ENCODE results near the gene TMEM45A. TPM values are rescaled to one million over a fixed set of nuclear protein-coding genes. Genes with fewer than 3 reads are reported as not detected.

Gene TMEM45A
- total RNA-seq, 1 experiment from 2014 or later = 0.11 TPM

DNA sequence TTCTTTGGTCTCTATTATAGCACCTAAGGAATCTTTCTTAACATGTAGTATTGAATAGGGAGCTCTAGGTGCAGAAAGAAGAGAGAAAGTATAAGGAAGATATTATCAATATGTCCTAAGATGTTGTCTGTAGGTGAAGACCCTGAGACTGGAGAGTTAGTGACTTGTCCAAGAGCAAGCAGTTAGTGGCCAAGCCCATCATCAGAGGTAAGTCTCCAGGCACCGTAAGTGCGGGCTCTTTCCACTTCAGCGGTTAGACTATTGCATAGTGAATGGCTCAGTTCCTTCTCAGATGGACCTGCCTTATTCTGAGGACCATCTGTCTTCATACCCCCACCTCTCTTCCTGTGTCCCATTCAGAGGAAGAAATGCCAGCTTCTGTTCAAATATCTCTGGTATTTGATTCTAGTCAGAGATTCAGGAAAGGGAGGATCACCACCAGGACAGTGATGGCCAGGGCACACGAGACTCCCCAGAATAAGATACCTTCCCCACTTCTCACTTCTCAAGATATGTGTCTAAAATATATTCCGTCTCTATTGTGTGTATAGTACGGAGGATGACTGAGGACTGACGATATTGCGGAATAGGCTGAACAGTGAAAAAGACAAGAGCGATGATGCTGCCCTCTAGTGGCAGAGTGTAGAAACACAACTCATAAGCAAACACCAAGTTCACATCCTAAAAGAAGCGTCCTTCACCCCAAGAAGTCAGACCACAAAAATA, 97.9 kb downstream of the TMEM45A start:
- H3K27me3 ChIP-seq (ENCODE audit: low read length) = no peaks in the 10 kb centered on the region
- no peaks in the 10 kb centered on the region for H3K79me2 ChIP-seq (ENCODE audit: low read length)
- H3K9ac ChIP-seq (ENCODE audit: low read length) = no peak overlapping the region
- H3K27ac ChIP-seq (ENCODE audit: low read length) = no peak overlapping the region
- peaks cover 5% of the 10 kb centered on the region for H3K4me1 ChIP-seq (ENCODE audit: low read length)
- H4K20me1 ChIP-seq (ENCODE audit: insufficient read depth, low read depth, low read length) = no peaks in the 10 kb centered on the region
- peak; percentile 83 for DNase-seq
- no peaks in the 10 kb centered on the region for H3K9me2 ChIP-seq (replicated peaks; ENCODE audit: insufficient read depth, low read length)
- peak overlapping the region; percentile 44 for H3K4me2 ChIP-seq (ENCODE audit: low read depth, low read length, poor library complexity, severe bottlenecking)
- no peaks in the 10 kb centered on the region for H3K9me3 ChIP-seq (ENCODE audit: low read length)
- H2AFZ ChIP-seq (ENCODE audit: low read length) = peak overlapping the region; percentile 78; the same call in 1 of the 2 replicates
- no peaks in the 10 kb centered on the region for H3K36me3 ChIP-seq (ENCODE audit: insufficient read depth, low read length)
- H3K4me3 ChIP-seq (ENCODE audit: low read length) = no peak overlapping the region

DNA sequence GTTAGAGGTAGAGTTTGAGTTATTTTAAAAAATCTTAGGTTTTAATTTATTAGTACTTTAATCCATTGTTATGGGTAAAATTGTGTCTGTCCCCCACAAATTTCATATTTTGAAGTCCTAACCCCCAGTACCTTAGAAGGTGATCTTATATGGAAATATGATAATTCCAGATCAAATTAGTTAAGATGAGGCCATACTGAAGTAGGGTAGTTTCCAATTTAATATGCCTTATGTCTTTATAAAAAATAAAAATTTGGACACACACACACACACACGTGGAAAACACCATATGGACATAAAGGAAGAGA, 98.4 kb downstream of the TMEM45A start:
- no peaks in the 10 kb centered on the region for H3K9me2 ChIP-seq (replicated peaks; ENCODE audit: insufficient read depth, low read length)
- no peaks in the 10 kb centered on the region for H3K79me2 ChIP-seq (ENCODE audit: low read length)
- no peaks in the 10 kb centered on the region for H3K9me3 ChIP-seq (ENCODE audit: low read length)
- no peaks in the 10 kb centered on the region for H4K20me1 ChIP-seq (ENCODE audit: insufficient read depth, low read depth, low read length)
- DNase-seq = no peak
- no peak overlapping the region for H3K9ac ChIP-seq (ENCODE audit: low read length)
- no peak overlapping the region for H3K4me3 ChIP-seq (ENCODE audit: low read length)
- no peak overlapping the region for H2AFZ ChIP-seq (ENCODE audit: low read length)
- no peak overlapping the region for H3K27ac ChIP-seq (ENCODE audit: low read length)
- H3K27me3 ChIP-seq (ENCODE audit: low read length) = no peaks in the 10 kb centered on the region
- H3K4me2 ChIP-seq (ENCODE audit: low read depth, low read length, poor library complexity, severe bottlenecking) = no peak overlapping the region
- H3K4me1 ChIP-seq (ENCODE audit: low read length) = peaks cover 5% of the 10 kb centered on the region
- H3K36me3 ChIP-seq (ENCODE audit: insufficient read depth, low read length) = no peaks in the 10 kb centered on the region

DNA sequence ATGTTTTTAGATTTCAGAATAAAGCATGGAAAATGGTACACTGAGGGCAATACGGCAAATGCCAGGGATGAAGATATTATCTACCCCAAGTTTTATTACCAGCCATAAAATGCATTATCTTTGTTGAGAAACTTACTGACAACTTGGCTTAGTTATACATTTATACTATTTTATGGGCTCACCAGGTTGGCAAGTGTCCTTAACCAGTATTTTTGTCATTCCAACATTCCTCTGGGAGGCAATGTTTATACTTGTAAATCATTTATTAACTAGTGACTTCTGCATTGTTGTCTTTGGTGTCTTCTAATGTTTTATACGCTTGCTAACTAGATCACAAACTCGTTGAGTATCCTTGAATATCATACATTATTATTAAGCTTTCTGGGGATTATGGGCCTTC, 99.0 kb downstream of the TMEM45A start:
- no peak for DNase-seq
- H3K9me2 ChIP-seq (replicated peaks; ENCODE audit: insufficient read depth, low read length) = no peaks in the 10 kb centered on the region
- H4K20me1 ChIP-seq (ENCODE audit: insufficient read depth, low read depth, low read length) = no peaks in the 10 kb centered on the region
- no peak overlapping the region for H3K27ac ChIP-seq (ENCODE audit: low read length)
- no peaks in the 10 kb centered on the region for H3K79me2 ChIP-seq (ENCODE audit: low read length)
- no peaks in the 10 kb centered on the region for H3K9me3 ChIP-seq (ENCODE audit: low read length)
- no peak overlapping the region for H3K4me3 ChIP-seq (ENCODE audit: low read length)
- no peak overlapping the region for H3K4me2 ChIP-seq (ENCODE audit: low read depth, low read length, poor library complexity, severe bottlenecking)
- no peak overlapping the region for H3K9ac ChIP-seq (ENCODE audit: low read length)
- H3K36me3 ChIP-seq (ENCODE audit: insufficient read depth, low read length) = no peaks in the 10 kb centered on the region
- H3K4me1 ChIP-seq (ENCODE audit: low read length) = peaks cover 5% of the 10 kb centered on the region
- H2AFZ ChIP-seq (ENCODE audit: low read length) = no peak overlapping the region
- no peaks in the 10 kb centered on the region for H3K27me3 ChIP-seq (ENCODE audit: low read length)

DNA sequence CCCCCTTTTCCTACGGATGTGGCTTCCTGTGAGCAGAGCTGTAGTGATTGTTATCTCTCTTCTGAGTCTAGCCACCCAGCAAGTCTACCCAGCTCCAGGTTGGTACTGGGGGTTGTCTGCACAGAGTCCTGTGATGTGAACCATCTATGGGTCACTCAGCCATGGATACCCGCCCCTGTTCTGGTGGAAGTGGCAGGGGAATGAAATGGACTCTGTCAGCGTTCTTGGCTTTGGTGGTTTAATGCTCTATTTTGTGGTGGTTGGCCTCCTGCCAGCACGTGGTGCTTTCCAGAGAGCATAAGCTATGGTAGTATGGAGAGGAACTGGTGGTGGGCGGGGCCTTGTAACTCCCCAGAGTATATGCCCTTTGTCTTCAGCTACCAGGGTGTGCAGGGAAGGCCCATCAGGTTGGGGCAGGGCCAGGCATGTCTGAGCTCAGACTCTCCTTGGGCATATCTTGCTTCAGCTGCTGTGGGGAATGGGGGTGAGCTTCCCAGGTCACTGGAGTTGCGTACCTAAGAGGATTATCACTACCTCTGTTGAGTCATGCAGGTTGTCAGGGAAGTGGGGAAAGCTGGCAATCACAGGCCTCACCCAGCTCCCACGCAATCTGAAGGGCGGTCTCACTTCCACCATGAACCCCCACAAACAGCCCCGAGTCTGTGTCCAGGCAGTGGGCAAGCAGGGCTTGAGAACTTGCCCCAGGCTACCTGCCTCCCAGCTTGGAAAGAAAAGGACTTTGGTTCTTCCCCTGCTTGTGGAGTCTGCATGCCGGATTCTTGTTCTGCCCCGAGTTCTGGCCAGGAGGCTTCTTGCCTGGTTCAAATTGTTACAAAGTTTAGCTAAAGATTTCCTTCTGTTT, 108.0 kb downstream of the TMEM45A start:
- no peak overlapping the region for H2AFZ ChIP-seq (ENCODE audit: low read length)

DNA sequence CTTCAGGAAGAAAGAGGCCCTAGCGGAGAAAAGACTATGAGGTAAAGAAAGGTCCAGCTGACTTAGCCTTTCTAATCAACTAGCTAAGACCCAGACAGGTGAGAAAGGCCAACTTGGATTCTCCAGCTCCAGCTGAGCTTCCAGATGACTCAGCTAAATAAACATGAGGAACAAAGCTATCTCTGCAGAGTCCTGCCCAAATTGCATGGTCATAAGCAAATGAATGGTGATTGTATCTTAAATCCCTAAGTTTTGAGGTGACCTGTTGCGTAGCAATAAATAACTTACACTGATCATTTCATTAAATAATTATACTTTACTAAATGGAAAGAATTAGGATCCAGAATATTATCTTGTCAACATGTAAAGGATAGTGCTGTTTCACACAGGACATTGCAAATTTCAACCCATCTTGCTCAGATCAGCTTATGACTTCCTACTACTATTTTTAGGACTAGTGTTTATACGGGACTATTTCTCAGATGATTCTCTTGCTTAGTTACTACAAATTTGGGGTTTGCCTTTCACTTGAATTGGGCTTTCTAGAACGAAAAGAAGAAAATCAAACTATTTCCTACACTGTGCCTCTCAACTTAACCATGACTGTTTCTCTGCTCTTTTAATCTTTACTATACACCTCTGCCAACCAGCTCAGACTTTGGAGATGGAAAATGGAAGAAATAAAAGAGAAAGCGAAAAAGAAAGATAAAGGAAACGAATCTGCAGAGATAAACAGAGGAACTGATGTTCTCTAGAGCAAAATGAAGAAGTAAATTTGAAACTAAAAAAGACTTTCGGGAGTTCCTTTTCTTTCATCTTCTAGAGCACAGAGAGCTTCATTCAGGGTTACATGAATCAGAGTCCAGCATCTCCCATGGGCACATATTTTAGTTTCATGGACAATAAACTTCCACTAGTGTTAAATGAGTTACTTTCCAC, 110.4 kb downstream of the TMEM45A start:
- Histone ChIP-seq H3K9me3 (ENCODE audit: low read length) (no peaks in the 10 kb centered on the region), H2AFZ (ENCODE audit: low read length) (peak overlapping the region; percentile 64), H3K27ac (ENCODE audit: low read length) (no peak overlapping the region), H3K9me2 (replicated peaks; ENCODE audit: insufficient read depth, low read length) (no peaks in the 10 kb centered on the region), H3K79me2 (ENCODE audit: low read length) (no peaks in the 10 kb centered on the region), H4K20me1 (ENCODE audit: insufficient read depth, low read depth, low read length) (no peaks in the 10 kb centered on the region), H3K9ac (ENCODE audit: low read length) (peak overlapping the region; percentile 44), H3K4me3 (ENCODE audit: low read length) (peak overlapping the region; percentile 54), H3K4me1 (ENCODE audit: low read length) (peaks cover 13% of the 10 kb centered on the region), H3K4me2 (ENCODE audit: low read depth, low read length, poor library complexity, severe bottlenecking) (peak overlapping the region; percentile 50), H3K36me3 (ENCODE audit: insufficient read depth, low read length) (no peaks in the 10 kb centered on the region), H3K27me3 (ENCODE audit: low read length) (no peaks in the 10 kb centered on the region)
- DNase-seq = no peak

More for the DNA sequence above, 108.0 kb downstream of the TMEM45A start:
- no peaks in the 10 kb centered on the region for H3K9me3 ChIP-seq (ENCODE audit: low read length)
- H3K27me3 ChIP-seq (ENCODE audit: low read length) = no peaks in the 10 kb centered on the region
- H3K27ac ChIP-seq (ENCODE audit: low read length) = no peak overlapping the region
- no peaks in the 10 kb centered on the region for H3K9me2 ChIP-seq (replicated peaks; ENCODE audit: insufficient read depth, low read length)
- DNase-seq = no peak
- H3K79me2 ChIP-seq (ENCODE audit: low read length) = no peaks in the 10 kb centered on the region
- no peaks in the 10 kb centered on the region for H4K20me1 ChIP-seq (ENCODE audit: insufficient read depth, low read depth, low read length)
- no peak overlapping the region for H3K4me2 ChIP-seq (ENCODE audit: low read depth, low read length, poor library complexity, severe bottlenecking)
- no peak overlapping the region for H3K9ac ChIP-seq (ENCODE audit: low read length)
- H3K4me1 ChIP-seq (ENCODE audit: low read length) = peaks cover 13% of the 10 kb centered on the region
- H3K36me3 ChIP-seq (ENCODE audit: insufficient read depth, low read length) = no peaks in the 10 kb centered on the region
- H3K4me3 ChIP-seq (ENCODE audit: low read length) = no peak overlapping the region

DNA sequence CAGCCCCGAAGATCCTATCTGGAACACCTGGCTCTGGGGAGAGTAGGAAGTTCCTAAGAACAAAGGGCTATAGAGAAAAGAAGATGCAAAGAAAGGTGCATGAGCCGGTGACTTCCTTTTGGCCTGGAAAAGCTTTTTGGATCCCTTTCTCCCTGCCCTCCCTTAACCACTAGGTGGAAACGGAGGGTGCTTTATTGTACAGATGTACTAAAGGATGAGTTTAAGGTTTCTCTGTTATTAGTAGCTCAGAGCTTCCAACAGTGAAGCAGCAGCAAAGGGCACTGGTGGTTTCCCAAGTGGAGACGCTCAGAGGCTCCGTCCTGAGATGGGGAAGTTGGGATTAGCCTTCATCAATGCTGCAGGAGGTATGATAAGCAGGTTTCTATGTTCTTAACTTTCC, 111.0 kb downstream of the TMEM45A start:
- Histone ChIP-seq H3K36me3 (ENCODE audit: insufficient read depth, low read length) (no peaks in the 10 kb centered on the region), H4K20me1 (ENCODE audit: insufficient read depth, low read depth, low read length) (no peaks in the 10 kb centered on the region), H3K4me3 (ENCODE audit: low read length) (peak overlapping the region; percentile 54), H3K4me1 (ENCODE audit: low read length) (peaks cover 13% of the 10 kb centered on the region), H2AFZ (ENCODE audit: low read length) (peak overlapping the region; percentile 64; the same call in 1 of the 2 replicates), H3K4me2 (ENCODE audit: low read depth, low read length, poor library complexity, severe bottlenecking) (peak overlapping the region; percentile 50), H3K9me2 (replicated peaks; ENCODE audit: insufficient read depth, low read length) (no peaks in the 10 kb centered on the region), H3K27ac (ENCODE audit: low read length) (no peak overlapping the region), H3K27me3 (ENCODE audit: low read length) (no peaks in the 10 kb centered on the region), H3K9me3 (ENCODE audit: low read length) (no peaks in the 10 kb centered on the region), H3K79me2 (ENCODE audit: low read length) (no peaks in the 10 kb centered on the region), H3K9ac (ENCODE audit: low read length) (peak overlapping the region; percentile 44)
- peak; percentile 58 for DNase-seq

DNA sequence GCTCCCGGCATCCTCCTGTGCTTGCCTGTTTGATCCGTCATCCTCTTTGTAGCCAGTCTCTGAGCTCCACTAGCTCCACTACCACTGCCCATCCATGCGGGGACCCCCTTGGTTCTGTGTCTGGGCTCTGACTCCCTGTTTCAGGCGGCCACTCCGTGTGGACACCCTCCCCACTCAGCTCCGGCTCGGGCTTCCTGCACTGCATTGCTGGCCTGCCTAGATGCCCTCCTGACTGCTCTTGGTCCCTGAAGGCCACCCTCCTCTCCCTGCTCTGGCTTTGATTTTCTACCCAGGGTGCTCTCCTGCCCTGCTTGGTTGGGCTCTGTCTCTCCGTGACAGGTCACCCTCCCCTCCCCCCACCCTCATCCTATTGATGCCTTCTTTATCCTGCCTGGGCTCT, 112.9 kb downstream of the TMEM45A start:
- Histone ChIP-seq H3K4me3 (ENCODE audit: low read length) (no peak overlapping the region), H3K36me3 (ENCODE audit: insufficient read depth, low read length) (no peaks in the 10 kb centered on the region), H3K9me3 (ENCODE audit: low read length) (no peaks in the 10 kb centered on the region), H3K9me2 (replicated peaks; ENCODE audit: insufficient read depth, low read length) (no peaks in the 10 kb centered on the region), H3K4me1 (ENCODE audit: low read length) (peaks cover 13% of the 10 kb centered on the region), H2AFZ (ENCODE audit: low read length) (no peak overlapping the region), H3K9ac (ENCODE audit: low read length) (no peak overlapping the region), H3K79me2 (ENCODE audit: low read length) (no peaks in the 10 kb centered on the region), H4K20me1 (ENCODE audit: insufficient read depth, low read depth, low read length) (no peaks in the 10 kb centered on the region), H3K27me3 (ENCODE audit: low read length) (no peaks in the 10 kb centered on the region), H3K27ac (ENCODE audit: low read length) (no peak overlapping the region), H3K4me2 (ENCODE audit: low read depth, low read length, poor library complexity, severe bottlenecking) (no peak overlapping the region)
- DNase-seq = no peak

Data from Karpas-422 (cell line).